NCI-H1105 treated with DMSO at 0.1 percent for 48 hours (cell line): ENCODE data around the gene TRIM56.

Source experiments
- DNase-seq: peaks from one replicate; lab custom pipeline; 2025; lab: John Stamatoyannopoulos, UW

The TRIM56 gene

GRCh38 chr7:101133621-101134398, 48.5 kb downstream of the TRIM56 start:
- DNase-seq: no peak

GRCh38 chr7:101134399-101134980, 49.2 kb downstream of the TRIM56 start:
- DNase-seq: no peak

GRCh38 chr7:101137651-101138212, 52.5 kb downstream of the TRIM56 start:
- DNase-seq: no peak

- peak; percentile 25 for DNase-seq
These were observed 53.1 kb downstream of the TRIM56 start for GRCh38 chr7:101138213-101138870.

- no peak for DNase-seq
These were observed 55.0 kb downstream of the TRIM56 start for GRCh38 chr7:101140339-101140699.

- DNase-seq: no peak
These were observed 55.6 kb downstream of the TRIM56 start for GRCh38 chr7:101140746-101141382.
